Hematopoietic multipotent progenitor cell treated with erythropoietin and hydrocortisone succinate and interleukin-3 and kit ligand, for 15 days (in vitro differentiated cells): Measurements from ENCODE around the gene ZC3H12D.
"Not testable (repeated sequence)": the region's sequence is repeated elsewhere in the genome, so short reads cannot be mapped to it uniquely, and the experiment has no call there.

Experiments used
- DNase-seq: peaks from one replicate; pipeline ENCODE4 v3.0.0-alpha.2; 2015; ENCODE audit warnings: low spot score

Gene ZC3H12D

DNA sequence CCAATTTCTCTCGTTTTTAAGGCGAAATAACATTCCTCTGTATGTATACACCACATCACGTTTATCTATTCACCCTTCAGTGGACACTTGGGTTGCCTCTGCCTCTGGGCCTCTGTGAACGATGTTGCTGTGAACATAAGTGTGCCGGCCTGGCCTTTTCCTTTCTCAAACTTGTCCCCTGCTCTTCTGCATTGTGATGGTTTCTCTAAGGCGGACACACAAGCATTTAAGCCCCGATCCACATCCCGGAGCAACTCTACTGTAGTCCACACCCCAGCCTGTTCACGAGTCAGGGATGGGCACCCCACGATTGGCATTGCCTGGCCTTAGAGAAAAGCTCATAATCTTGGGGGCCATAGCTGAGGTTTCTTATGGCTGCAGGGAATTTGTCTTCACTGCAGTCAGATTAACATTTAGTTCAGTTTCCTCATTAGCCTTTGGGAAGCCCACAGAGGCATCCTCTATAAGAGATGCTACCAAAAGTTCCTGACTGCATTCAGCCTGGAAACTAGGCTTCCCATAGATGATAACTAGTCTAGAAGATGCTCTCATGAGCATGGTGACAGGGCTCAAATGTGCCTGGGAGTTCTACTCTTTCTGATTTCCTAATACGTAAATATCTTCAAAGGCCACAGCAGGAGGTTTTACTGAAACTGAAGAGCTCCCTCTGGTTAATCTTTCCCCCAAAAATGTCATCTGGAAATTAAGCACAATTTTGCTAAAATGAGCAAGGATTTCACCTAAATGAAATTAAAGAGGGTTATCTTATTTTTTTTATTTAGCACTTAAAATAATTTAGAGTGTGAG lies 762 bp downstream of the ZC3H12D start:
- DNase-seq, result no peak

GRCh38 chr6:149483334-149483725 lies 1.5 kb downstream of the ZC3H12D start:
- DNase-seq, result no peak

DNA sequence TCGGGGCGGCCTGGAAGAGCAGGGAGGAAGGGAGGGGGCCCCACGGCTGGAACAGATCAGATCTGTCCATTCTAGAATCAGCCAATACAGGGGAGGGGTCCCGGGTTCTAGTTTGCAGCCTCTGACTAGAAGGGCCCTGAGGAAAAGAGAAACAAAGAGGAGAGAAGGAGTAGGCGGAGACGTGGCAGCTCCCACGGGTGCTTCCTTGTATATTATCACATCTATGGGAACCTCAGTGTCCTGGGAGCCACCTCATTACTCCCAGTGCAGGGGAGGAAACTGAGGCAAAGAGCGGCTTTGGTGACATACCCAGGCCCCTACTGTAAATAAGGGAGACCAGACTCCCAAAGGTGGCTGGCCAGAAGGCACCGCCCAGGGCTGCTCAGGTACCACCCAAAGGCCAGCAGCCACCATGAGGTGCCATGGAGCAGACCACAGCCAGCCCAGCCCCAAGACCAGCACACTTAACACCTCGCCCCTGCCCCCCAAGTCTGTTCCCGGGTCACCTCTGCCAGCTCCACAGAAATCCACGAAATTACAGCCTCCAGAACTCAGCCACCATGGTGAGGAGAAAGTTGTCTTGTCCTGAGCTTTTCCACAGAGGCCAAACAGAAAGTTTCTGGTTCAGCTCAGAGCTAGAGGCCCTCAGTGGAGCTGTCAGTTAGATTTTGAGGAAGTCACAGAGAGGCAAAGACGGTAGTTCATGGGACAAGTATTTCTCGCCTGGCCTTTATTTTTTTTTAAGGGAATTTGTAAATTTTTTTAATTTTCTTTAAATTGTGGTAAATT lies 2.1 kb downstream of the ZC3H12D start:
- DNase-seq, result no peak

- no peak for DNase-seq
Measured at GRCh38 chr6:149480502-149481280, 4.1 kb downstream of the ZC3H12D start.

GRCh38 chr6:149478631-149479314 lies 6.0 kb downstream of the ZC3H12D start:
- DNase-seq, result no peak

- no peak for DNase-seq
Measured at GRCh38 chr6:149477544-149477943, 7.3 kb downstream of the ZC3H12D start.

GRCh38 chr6:149476789-149477455 lies 7.9 kb downstream of the ZC3H12D start:
- no peak for DNase-seq

DNA sequence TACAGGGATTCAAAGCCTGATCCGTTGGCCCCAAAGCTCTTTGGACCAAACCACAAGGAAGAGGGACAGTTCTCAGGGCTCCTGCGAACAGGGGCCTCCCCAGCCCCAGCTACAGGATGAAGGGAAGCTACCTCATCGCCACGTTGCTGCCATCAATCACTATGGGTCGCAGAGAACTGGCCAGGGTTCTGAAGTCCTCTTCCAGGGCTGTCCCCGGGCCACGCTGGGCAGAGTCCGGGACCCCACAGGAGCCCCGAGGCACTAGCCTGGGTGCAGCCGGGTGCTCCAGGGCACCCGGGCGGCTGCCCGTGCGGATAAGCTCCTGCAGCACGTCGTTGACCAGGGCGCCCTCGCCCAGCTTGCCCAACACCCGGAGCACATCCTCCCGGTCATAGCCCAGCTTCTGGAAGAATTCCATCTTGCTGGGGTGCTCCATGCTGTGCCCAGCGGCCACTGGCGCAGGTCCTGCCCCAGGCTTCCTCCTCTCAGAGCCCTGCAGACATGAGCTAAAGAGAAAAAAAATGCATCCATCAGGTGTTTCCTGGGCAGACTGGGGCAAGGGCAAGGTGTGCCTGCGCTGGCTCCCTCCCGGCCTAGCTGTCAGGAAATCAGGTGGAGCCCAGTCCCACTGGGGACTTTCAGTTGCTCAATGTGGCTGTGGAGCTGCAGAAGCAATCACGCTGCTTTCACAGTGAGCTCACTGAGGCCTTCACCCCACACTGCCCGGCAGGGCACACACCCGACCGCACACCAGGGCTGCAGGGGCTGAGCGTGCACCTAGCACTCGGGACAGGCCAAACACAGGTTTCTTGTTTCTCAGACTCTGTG lies 10.5 kb downstream of the ZC3H12D start:
- DNase-seq, result no peak

- DNase-seq, result no peak
Measured at GRCh38 chr6:149473080-149474052, 11.4 kb downstream of the ZC3H12D start.

DNA sequence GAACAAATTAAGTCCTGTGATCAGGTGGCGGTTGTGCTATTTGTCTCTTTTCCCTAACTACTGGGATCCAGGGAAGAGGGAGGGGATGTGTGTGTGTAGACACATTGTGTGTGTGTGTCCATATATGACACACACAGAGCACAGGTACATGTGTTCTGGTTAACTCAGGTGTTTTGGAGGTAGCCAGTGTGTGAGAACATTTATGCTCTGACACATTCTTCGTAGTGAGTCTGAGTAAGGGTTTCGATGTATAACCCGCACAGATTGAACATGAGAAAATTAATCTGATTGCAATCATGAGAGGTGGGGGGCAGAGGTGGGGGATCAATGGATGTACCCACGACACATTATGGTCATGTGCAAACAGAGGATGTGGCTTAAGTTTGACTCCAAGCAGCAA lies 12.6 kb downstream of the ZC3H12D start:
- DNase-seq, result no peak

- DNase-seq, result no peak
Measured at GRCh38 chr6:149471801-149472200, 13.0 kb downstream of the ZC3H12D start.

GRCh38 chr6:149470948-149471347 lies 13.9 kb downstream of the ZC3H12D start:
- DNase-seq, result no peak

DNA sequence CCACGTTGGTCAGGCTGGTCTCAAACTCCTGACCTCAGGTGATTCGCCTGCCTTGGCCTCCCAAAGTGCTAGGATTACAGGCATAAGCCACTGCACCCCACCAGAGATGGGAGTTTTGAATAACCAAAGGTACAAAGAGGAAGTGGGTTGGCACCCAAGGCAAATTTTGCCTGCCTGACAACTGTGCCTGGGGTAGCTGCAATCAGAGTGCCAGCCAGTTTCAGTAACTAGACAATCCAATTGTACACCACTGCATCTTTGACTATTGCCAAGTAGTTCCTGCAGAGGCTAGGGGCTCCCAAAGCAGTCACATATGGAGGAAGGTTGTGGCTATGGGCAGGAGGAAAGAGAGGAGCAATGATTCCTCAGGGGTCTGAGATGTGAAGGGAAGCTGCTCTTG lies 16.6 kb downstream of the ZC3H12D start:
- no peak for DNase-seq

GRCh38 chr6:149467265-149467664 lies 17.5 kb downstream of the ZC3H12D start:
- no peak for DNase-seq

GRCh38 chr6:149464411-149464810 lies 20.4 kb downstream of the ZC3H12D start:
- no peak for DNase-seq

DNA sequence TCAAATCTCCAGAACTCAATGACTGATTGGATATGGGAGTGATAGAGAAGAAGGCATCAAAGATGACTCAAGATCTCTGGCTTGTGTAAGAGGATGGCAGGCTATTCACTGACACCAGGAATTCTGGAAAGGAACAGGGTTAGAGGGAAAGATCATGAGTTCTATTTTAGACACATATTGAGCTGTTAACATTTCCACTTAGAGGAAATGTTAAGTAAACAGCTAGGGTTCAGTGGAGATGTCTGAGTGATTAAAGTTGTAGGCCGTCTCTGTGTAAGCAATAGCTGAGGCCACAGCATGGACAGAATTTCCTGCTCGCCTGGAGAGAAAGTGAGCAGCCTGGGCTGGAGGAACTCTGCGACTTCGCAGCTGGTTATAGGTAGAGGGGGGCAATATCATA lies 21.0 kb downstream of the ZC3H12D start:
- no peak for DNase-seq

- not testable (repeated sequence) for DNase-seq
Measured at GRCh38 chr6:149462712-149463111, 22.1 kb downstream of the ZC3H12D start.

DNA sequence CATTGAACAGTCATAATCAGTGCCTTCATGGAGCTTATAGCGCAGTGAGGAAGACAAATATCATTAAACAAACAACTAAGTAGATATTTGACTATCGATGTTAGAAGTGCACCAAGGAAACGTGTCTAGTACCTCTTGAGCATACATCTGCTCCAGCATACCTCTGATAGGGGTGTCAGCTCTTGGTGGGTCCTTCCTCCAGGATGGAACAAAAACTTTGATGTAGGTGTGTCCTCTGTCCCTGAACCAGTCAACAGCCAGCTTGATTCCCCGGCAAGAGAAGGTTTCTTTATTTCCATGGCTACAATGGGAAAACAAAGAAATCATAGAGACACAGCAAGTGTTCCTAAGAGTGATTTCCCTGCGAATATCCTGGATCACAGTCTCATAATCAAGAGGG lies 23.1 kb downstream of the ZC3H12D start:
- DNase-seq, result no peak

DNA sequence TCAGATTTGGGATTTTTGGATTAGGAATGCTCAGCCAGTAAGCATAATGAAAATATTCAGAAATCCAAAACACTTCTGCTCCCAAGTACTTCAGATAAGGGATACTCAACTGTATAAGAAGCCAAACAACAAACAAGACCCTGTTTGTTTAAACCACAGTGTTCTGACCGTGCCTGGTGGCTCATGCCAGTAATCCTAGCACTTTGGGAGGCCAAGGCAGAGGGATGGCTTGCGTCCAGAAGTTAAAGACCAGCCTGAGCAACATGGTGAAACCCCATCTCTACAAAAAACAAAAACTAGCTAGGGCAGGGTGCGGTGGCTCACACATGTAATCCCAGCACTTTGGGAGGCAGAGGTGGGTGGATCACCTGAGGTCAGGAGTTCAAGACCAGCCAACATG lies 24.6 kb downstream of the ZC3H12D start:
- DNase-seq, result not testable (repeated sequence)
